Measurements from ENCODE around the gene SAMD1.

DNA sequence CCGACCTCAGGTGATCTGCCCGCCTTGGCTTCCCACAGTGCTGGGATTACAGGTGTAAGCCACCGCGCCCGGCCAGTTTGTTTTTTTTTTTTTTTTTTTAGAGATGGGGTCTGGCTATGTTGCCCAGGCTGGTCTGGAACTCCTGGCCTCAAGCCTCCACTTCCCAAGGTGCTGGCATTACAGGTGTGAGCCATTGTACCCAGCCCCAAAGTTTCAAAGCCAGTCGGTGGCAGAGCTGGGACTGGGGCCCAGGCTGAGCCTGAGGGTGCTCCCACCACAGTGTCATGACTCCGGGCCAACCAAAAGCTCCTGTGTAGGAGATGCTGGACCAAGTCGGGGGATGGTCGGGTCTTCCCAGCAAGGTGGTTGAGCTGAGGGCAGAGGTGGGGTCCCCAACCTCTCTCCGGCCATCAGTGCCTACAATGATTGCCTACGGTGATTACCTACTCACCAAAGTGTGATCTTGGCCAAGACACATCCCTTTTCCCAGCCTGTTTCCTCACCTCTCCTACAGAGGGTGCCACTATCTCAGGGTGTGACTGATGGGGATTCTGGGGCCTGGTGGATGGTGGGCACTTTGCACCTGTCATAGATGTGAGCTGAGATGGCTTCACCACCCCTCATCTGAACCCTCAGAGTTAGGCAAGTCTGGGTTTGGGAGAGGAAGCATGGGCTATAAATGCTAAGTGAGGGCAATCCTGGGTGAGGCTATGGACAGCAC, 5.9 kb upstream of the SAMD1 start:
- no peak for TF ChIP-seq CTCF (IDR thresholded peaks at IDR 0.05; ENCODE audit: insufficient read depth, low read depth, low read length)
- TF ChIP-seq EZH2 (IDR thresholded peaks at IDR 0.05; ENCODE audit: insufficient read depth, low read length), result no peak

All from astrocyte (in vitro differentiated cells and primary cell).